Measurements from ENCODE around the gene CHD6.

DNA sequence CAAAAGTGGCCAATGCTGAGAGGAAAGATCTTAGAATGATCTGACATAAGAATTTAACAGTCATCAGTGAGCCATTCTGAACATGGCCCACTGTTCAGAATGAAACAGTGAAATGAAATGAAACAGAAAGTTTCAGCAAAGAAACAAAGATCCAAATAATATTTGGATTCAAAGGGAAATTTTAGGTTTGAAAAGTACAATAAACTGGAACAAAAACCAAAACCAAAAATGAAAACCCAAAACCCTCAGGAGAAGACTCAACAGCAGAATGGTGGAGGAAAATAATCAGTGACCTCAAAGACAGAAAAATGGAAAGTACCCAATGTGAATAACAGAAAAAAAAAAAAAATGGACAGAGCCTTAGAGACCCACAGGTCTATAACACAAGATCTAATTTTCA, 185.4 kb downstream of the CHD6 start:
- no peak for TF ChIP-seq POLR2AphosphoS5 (IDR thresholded peaks at IDR 0.05; ENCODE audit: low read depth)
- TF ChIP-seq, protein P1, sequence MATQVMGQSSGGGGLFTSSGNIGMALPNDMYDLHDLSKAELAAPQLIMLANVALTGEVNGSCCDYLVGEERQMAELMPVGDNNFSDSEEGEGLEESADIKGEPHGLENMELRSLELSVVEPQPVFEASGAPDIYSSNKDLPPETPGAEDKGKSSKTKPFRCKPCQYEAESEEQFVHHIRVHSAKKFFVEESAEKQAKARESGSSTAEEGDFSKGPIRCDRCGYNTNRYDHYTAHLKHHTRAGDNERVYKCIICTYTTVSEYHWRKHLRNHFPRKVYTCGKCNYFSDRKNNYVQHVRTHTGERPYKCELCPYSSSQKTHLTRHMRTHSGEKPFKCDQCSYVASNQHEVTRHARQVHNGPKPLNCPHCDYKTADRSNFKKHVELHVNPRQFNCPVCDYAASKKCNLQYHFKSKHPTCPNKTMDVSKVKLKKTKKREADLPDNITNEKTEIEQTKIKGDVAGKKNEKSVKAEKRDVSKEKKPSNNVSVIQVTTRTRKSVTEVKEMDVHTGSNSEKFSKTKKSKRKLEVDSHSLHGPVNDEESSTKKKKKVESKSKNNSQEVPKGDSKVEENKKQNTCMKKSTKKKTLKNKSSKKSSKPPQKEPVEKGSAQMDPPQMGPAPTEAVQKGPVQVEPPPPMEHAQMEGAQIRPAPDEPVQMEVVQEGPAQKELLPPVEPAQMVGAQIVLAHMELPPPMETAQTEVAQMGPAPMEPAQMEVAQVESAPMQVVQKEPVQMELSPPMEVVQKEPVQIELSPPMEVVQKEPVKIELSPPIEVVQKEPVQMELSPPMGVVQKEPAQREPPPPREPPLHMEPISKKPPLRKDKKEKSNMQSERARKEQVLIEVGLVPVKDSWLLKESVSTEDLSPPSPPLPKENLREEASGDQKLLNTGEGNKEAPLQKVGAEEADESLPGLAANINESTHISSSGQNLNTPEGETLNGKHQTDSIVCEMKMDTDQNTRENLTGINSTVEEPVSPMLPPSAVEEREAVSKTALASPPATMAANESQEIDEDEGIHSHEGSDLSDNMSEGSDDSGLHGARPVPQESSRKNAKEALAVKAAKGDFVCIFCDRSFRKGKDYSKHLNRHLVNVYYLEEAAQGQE (IDR thresholded peaks at IDR 0.05; ENCODE audit: unreplicated experiment) = no peak
- no peak for TF ChIP-seq EZH2 (IDR thresholded peaks at IDR 0.05; ENCODE audit: low read depth, unreplicated experiment)
- TF ChIP-seq, protein P2, sequence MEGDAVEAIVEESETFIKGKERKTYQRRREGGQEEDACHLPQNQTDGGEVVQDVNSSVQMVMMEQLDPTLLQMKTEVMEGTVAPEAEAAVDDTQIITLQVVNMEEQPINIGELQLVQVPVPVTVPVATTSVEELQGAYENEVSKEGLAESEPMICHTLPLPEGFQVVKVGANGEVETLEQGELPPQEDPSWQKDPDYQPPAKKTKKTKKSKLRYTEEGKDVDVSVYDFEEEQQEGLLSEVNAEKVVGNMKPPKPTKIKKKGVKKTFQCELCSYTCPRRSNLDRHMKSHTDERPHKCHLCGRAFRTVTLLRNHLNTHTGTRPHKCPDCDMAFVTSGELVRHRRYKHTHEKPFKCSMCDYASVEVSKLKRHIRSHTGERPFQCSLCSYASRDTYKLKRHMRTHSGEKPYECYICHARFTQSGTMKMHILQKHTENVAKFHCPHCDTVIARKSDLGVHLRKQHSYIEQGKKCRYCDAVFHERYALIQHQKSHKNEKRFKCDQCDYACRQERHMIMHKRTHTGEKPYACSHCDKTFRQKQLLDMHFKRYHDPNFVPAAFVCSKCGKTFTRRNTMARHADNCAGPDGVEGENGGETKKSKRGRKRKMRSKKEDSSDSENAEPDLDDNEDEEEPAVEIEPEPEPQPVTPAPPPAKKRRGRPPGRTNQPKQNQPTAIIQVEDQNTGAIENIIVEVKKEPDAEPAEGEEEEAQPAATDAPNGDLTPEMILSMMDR (conservative IDR thresholded peaks at IDR 0.05; ENCODE audit: low read depth in 2 of 2) = no peak
- no peak for TF ChIP-seq NANOG (IDR thresholded peaks at IDR 0.05; ENCODE audit: borderline replicate concordance)
- no peak for TF ChIP-seq CREB1 (CRISPR knock-in tag; IDR thresholded peaks at IDR 0.05; ENCODE audit: low read depth)
- TF ChIP-seq ZNF331 (CRISPR knock-in tag; IDR thresholded peaks at IDR 0.05; ENCODE audit: low read depth) = no peak
- no peak for TF ChIP-seq JUNB (IDR thresholded peaks at IDR 0.05; ENCODE audit: unreplicated experiment)
- no peak for TF ChIP-seq EZH2phosphoT487 (IDR thresholded peaks at IDR 0.05; ENCODE audit: unreplicated experiment)
- TF ChIP-seq, protein P3, sequence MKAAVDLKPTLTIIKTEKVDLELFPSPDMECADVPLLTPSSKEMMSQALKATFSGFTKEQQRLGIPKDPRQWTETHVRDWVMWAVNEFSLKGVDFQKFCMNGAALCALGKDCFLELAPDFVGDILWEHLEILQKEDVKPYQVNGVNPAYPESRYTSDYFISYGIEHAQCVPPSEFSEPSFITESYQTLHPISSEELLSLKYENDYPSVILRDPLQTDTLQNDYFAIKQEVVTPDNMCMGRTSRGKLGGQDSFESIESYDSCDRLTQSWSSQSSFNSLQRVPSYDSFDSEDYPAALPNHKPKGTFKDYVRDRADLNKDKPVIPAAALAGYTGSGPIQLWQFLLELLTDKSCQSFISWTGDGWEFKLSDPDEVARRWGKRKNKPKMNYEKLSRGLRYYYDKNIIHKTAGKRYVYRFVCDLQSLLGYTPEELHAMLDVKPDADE (IDR thresholded peaks at IDR 0.05) = no peak
- TF ChIP-seq ZNF114 (CRISPR knock-in tag; IDR thresholded peaks at IDR 0.05) = no peak
- TF ChIP-seq, protein P4, sequence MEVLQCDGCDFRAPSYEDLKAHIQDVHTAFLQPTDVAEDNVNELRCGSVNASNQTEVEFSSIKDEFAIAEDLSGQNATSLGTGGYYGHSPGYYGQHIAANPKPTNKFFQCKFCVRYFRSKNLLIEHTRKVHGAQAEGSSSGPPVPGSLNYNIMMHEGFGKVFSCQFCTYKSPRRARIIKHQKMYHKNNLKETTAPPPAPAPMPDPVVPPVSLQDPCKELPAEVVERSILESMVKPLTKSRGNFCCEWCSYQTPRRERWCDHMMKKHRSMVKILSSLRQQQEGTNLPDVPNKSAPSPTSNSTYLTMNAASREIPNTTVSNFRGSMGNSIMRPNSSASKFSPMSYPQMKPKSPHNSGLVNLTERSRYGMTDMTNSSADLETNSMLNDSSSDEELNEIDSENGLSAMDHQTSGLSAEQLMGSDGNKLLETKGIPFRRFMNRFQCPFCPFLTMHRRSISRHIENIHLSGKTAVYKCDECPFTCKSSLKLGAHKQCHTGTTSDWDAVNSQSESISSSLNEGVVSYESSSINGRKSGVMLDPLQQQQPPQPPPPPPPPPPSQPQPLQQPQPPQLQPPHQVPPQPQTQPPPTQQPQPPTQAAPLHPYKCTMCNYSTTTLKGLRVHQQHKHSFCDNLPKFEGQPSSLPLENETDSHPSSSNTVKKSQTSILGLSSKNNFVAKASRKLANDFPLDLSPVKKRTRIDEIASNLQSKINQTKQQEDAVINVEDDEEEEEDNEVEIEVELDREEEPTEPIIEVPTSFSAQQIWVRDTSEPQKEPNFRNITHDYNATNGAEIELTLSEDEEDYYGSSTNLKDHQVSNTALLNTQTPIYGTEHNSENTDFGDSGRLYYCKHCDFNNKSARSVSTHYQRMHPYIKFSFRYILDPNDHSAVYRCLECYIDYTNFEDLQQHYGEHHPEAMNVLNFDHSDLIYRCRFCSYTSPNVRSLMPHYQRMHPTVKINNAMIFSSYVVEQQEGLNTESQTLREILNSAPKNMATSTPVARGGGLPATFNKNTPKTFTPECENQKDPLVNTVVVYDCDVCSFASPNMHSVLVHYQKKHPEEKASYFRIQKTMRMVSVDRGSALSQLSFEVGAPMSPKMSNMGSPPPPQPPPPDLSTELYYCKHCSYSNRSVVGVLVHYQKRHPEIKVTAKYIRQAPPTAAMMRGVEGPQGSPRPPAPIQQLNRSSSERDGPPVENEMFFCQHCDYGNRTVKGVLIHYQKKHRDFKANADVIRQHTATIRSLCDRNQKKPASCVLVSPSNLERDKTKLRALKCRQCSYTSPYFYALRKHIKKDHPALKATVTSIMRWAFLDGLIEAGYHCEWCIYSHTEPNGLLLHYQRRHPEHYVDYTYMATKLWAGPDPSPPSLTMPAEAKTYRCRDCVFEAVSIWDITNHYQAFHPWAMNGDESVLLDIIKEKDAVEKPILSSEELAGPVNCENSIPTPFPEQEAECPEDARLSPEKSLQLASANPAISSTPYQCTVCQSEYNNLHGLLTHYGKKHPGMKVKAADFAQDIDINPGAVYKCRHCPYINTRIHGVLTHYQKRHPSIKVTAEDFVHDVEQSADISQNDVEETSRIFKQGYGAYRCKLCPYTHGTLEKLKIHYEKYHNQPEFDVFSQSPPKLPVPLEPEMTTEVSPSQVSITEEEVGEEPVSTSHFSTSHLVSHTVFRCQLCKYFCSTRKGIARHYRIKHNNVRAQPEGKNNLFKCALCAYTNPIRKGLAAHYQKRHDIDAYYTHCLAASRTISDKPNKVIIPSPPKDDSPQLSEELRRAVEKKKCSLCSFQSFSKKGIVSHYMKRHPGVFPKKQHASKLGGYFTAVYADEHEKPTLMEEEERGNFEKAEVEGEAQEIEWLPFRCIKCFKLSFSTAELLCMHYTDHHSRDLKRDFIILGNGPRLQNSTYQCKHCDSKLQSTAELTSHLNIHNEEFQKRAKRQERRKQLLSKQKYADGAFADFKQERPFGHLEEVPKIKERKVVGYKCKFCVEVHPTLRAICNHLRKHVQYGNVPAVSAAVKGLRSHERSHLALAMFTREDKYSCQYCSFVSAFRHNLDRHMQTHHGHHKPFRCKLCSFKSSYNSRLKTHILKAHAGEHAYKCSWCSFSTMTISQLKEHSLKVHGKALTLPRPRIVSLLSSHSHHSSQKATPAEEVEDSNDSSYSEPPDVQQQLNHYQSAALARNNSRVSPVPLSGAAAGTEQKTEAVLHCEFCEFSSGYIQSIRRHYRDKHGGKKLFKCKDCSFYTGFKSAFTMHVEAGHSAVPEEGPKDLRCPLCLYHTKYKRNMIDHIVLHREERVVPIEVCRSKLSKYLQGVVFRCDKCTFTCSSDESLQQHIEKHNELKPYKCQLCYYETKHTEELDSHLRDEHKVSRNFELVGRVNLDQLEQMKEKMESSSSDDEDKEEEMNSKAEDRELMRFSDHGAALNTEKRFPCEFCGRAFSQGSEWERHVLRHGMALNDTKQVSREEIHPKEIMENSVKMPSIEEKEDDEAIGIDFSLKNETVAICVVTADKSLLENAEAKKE (CRISPR knock-in tag; IDR thresholded peaks at IDR 0.05) = no peak
- no peak for TF ChIP-seq STAT1 (IDR thresholded peaks at IDR 0.05; ENCODE audit: unreplicated experiment)
